HT-29 (cell line): ENCODE measurements around the gene VEGFD. TPM values are rescaled to one million over a fixed set of nuclear protein-coding genes. Genes with fewer than 3 reads are reported as not detected.
"Not testable (repeated sequence)": the region's sequence is repeated elsewhere in the genome, so short reads cannot be mapped to it uniquely, and the experiment has no call there.

ENCODE experiments used
- DNase-seq: peaks from one replicate; pipeline ENCODE4 v3.0.0-alpha.2; 2015; ENCODE audit warnings: low spot score
- total RNA-seq: library from RNA; depleted of rRNA; stranded (reverse); fragments of >200 nt; shearing (Covaris generic); gene quantifications from 2 replicates; pipeline ENCODE4 v1.2.3, GENCODE V29; 2014; rRNA removed

The VEGFD gene
- total RNA-seq, 1 experiment from 2014 or later: 0.08 TPM

- not testable (repeated sequence) for DNase-seq
These were observed 78.3 kb downstream of the VEGFD start for GRCh38 chrX:15305899-15306298.

GRCh38 chrX:15301924-15302323, 82.3 kb downstream of the VEGFD start:
- DNase-seq: no peak

- peak; percentile 19 for DNase-seq
These were observed 84.0 kb downstream of the VEGFD start for GRCh38 chrX:15299941-15300851.

GRCh38 chrX:15298780-15299179, 85.4 kb downstream of the VEGFD start:
- DNase-seq: no peak

- DNase-seq: no peak
These were observed 86.0 kb downstream of the VEGFD start for GRCh38 chrX:15298201-15298600.

Other genes starting within 250 kb of the VEGFD start
- gene ASB9, start 114.3 kb downstream of the VEGFD start, total RNA-seq: 0.34 and 1.1 TPM in 2 replicates
- not detected in 2 replicates for gene ASB11, start 68.8 kb downstream of the VEGFD start, total RNA-seq
- 5.3 and 9.0 TPM in 2 replicates for gene PIGA, start 48.9 kb downstream of the VEGFD start, total RNA-seq
- 9.8 and 10.3 TPM in 2 replicates for gene PIR, start 108.9 kb upstream of the VEGFD start, total RNA-seq
- gene BMX, start 116.4 kb upstream of the VEGFD start, total RNA-seq: not detected in 2 replicates
- not detected in 2 replicates for gene ACE2, start 216.5 kb upstream of the VEGFD start, total RNA-seq